Endothelial cell of umbilical vein (primary cell): ENCODE data around the gene CDH15. TPM values are rescaled to one million over a fixed set of nuclear protein-coding genes. Genes with fewer than 3 reads are reported as not detected.
"Not testable (repeated sequence)": the region's sequence is repeated elsewhere in the genome, so short reads cannot be mapped to it uniquely, and the experiment has no call there.

Experiments
- BruUV-seq: library from RNA; stranded (reverse); fragments of 400-500 nt; replicated peaks from 2 replicates; lab custom pipeline; 2021; lab: Mats Ljungman, UMichigan
- CTCF ChIA-PET: fragments of 300-600, 350-600 bp; sonication (Branson Sonifier 250); formaldehyde crosslinking; loops from one replicate; lab custom pipeline; 2021; ENCODE audit warnings: antibody characterized with exemption, inconsistent platforms; lab: Charles Lee
- POLR2A ChIA-PET: fragments of 300-600, 350-600 bp; sonication (Branson Sonifier 250); formaldehyde crosslinking; loops from one replicate; lab custom pipeline; 2021; ENCODE audit warnings: antibody characterized with exemption, inconsistent platforms; lab: Charles Lee
- DNase-seq: peaks from one replicate; pipeline ENCODE4 v3.0.0-alpha.2; 2011; ENCODE audit warnings: low read depth, low spot score
- FAIRE-seq: peaks from 2 replicates; lab custom pipeline; 2011; peaks lifted over from hg19 to GRCh38; lab: Jason Lieb, UNC
- H2AFZ ChIP-seq: 2 replicates; pipeline ENCODE4 v1.6.0; 2012; ENCODE audit warnings: low read depth, low read length, control low read depth, inconsistent platforms
- H3K27ac ChIP-seq: 2 replicates; pipeline ENCODE4 v1.5.1; 2011; ENCODE audit warnings: low read depth, mild to moderate bottlenecking, control low read depth, low read length, moderate library complexity; ENCODE audit not compliant: insufficient read depth
- H3K27me3 ChIP-seq, 2 experiments: 2 replicates each; pipeline versions ENCODE4 v1.6.0 to v1.6.1; 2011; ENCODE audit warnings: low read length in 2 of 2, mixed read lengths in 1 of 2; ENCODE audit not compliant: control insufficient read depth in 2 of 2, insufficient read depth in 2 of 2
- H3K36me3 ChIP-seq, 2 experiments: 2 replicates in 1 of 2; 3 replicates in 1 of 2; pipeline ENCODE4 v1.5.1; 2011; ENCODE audit warnings: low read length in 2 of 2, mild to moderate bottlenecking in 1 of 2, moderate library complexity in 1 of 2; ENCODE audit not compliant: control insufficient read depth in 2 of 2, insufficient read depth in 2 of 2; ENCODE audit errors: extremely low read depth in 1 of 2
- H3K4me1 ChIP-seq: 3 replicates; pipeline ENCODE4 v1.5.1; 2011; ENCODE audit warnings: mild to moderate bottlenecking, low read length; ENCODE audit not compliant: control insufficient read depth, insufficient read depth; ENCODE audit errors: extremely low read depth
- H3K4me2 ChIP-seq: 2 replicates; pipeline ENCODE4 v1.6.1; 2011; ENCODE audit warnings: low read length, control low read depth, mixed read lengths; ENCODE audit not compliant: insufficient read depth
- H3K4me3 ChIP-seq, 3 experiments: fragments of 200-600 bp in 1 of 3; sonication (generic), shearing (Covaris generic) in 1 of 3; replicated peaks in 1 of 3; 2 replicates each; pipeline ENCODE4 v1.5.1; 2011 to 2016; ENCODE audit warnings: control low read depth in 3 of 3, low read length in 3 of 3, mild to moderate bottlenecking in 2 of 3, inconsistent platforms in 1 of 3, low read depth in 1 of 3, moderate library complexity in 1 of 3; ENCODE audit not compliant: insufficient read depth in 1 of 3
- H3K79me2 ChIP-seq: 2 replicates; pipeline ENCODE4 v1.6.0; 2012; ENCODE audit warnings: low read length, inconsistent platforms; ENCODE audit not compliant: control insufficient read depth, insufficient read depth
- H3K9ac ChIP-seq: replicated peaks from 2 replicates; pipeline ENCODE3; 2011; ENCODE audit warnings: low read length, control low read depth; ENCODE audit not compliant: insufficient read depth; ENCODE audit errors: extremely low read depth
- H3K9me1 ChIP-seq: replicated peaks from 3 replicates; pipeline ENCODE4 v1.6.0; 2011; ENCODE audit warnings: mild to moderate bottlenecking, low read length; ENCODE audit not compliant: control insufficient read depth, insufficient read depth; ENCODE audit errors: extremely low read depth
- H3K9me3 ChIP-seq: replicated peaks from 2 replicates; pipeline ENCODE4 v1.5.1; 2012; ENCODE audit warnings: low read length, inconsistent platforms; ENCODE audit not compliant: control insufficient read depth, insufficient read depth
- H4K20me1 ChIP-seq: replicated peaks from 2 replicates; pipeline ENCODE3; 2011; ENCODE audit warnings: mild to moderate bottlenecking, low read length; ENCODE audit not compliant: control insufficient read depth, insufficient read depth; ENCODE audit errors: extremely low read depth
- EZH2 ChIP-seq: IDR thresholded peaks from 2 replicates; pipeline ENCODE4 v1.6.1; 2012; ENCODE audit warnings: borderline replicate concordance, low read depth, mild to moderate bottlenecking, moderate library complexity, low read length, inconsistent platforms; ENCODE audit not compliant: severe bottlenecking
- FOS ChIP-seq: IDR thresholded peaks from 2 replicates; pipeline ENCODE4 v1.6.1; 2011; ENCODE audit warnings: mild to moderate bottlenecking, low read length, moderate library complexity, borderline replicate concordance; ENCODE audit not compliant: insufficient read depth
- GATA2 ChIP-seq: IDR thresholded peaks from 2 replicates; pipeline ENCODE4 v1.7.0; 2011; ENCODE audit warnings: low read depth, mild to moderate bottlenecking, moderate library complexity, mixed read lengths, low read length; ENCODE audit not compliant: insufficient read length, insufficient read depth
- JUN ChIP-seq: IDR thresholded peaks from 2 replicates; pipeline ENCODE4 v1.6.1; 2011; ENCODE audit warnings: borderline replicate concordance, low read depth; ENCODE audit not compliant: insufficient read length, insufficient read depth
- MYC ChIP-seq: IDR thresholded peaks from one replicate; pipeline ENCODE4 v1.6.1; 2011; ENCODE audit warnings: mild to moderate bottlenecking, low read depth, low read length
- POLR2A ChIP-seq: IDR thresholded peaks from 2 replicates; pipeline ENCODE4 v1.6.1; 2012; ENCODE audit warnings: low read depth, mild to moderate bottlenecking, control low read depth, low read length
- POLR2AphosphoS5 ChIP-seq: IDR thresholded peaks from 2 replicates; pipeline ENCODE4 v1.6.1; 2012; ENCODE audit warnings: low read depth, mild to moderate bottlenecking, control low read depth, low read length, moderate library complexity; ENCODE audit not compliant: insufficient read depth
- dilution Hi-C: fragments of 300-500 bp; cut with MboI; formaldehyde crosslinking; loops from one replicate; pipeline ENCODE4 v1.15.0; 2019; ENCODE audit warnings: low sequenced_read_pairs; ENCODE audit not compliant: extremely low pct_ligation_motif_present
- intact Hi-C: fragments of 100-400 bp; cut with micrococcal nuclease; formaldehyde crosslinking; loops from one replicate; pipeline ENCODE4 v1.10.0; 2022
- polyA plus RNA-seq, 4 experiments: library from polyadenylated mRNA; depleted of rRNA in 3 of 4; stranded (reverse) in 3 of 4; unstranded in 1 of 4; fragments of >200 nt; gene quantifications; 2 replicates each; pipeline versions ENCODE4 v1.2.1 to v1.2.3, GENCODE V29; 2011 to 2012; ENCODE audit warnings: missing spikeins in 1 of 4
- total RNA-seq: library from RNA; stranded (reverse); gene quantifications from 2 replicates; pipeline ENCODE4 v1.2.3, GENCODE V29; 2021
- TF ChIP-seq, protein P1 (sequence below): IDR thresholded peaks from 2 replicates; pipeline ENCODE4 v1.6.1; 2011; ENCODE audit not compliant: insufficient read depth, insufficient read length
- TF ChIP-seq, protein P2 (sequence below), 2 donors: IDR thresholded peaks; 1 replicate in 1 of 2; 2 replicates in 1 of 2; pipeline ENCODE4 v1.5.1; 2011; ENCODE audit warnings: low read length in 2 of 2, mild to moderate bottlenecking in 2 of 2, moderate library complexity in 2 of 2, control low read depth in 1 of 2, inconsistent platforms in 1 of 2, low read depth in 1 of 2; ENCODE audit not compliant: insufficient read depth in 1 of 2; ENCODE audit errors: extremely low read depth in 1 of 2

CDH15 gene
- total and polyA plus RNA-seq, 2 donors (not counting 3 experiments of a cell fraction or from before 2014, with no cell fraction given) = 0.44 TPM; not detected in 1

DNA sequence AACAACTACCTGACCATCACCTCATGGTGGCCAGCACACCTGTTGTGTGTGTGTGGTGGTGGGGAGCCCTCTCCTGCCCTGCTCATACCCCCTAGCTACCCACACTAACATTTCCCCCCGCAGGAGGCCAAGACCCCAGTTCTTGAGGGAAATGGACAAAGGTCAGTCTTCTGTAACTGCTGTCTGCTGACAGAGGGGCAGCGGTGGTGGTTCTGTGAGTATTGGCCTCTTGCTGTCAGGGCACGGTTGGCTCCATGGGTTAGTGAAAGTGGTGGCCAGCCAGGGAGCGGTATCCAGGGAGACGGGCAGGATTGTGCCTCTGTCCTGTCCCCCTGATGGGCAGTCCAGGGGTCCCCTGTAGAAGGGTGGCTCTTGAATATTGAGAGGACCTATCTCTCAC, 72.1 kb downstream of the CDH15 start:
- Histone ChIP-seq H3K36me3 (no peaks in the 10 kb centered on the region), H3K79me2 (no peaks in the 10 kb centered on the region), H3K4me1 (peaks cover 5% of the 10 kb centered on the region), H3K27me3 (no peaks in the 10 kb centered on the region), H3K9me3 (no peaks in the 10 kb centered on the region), H3K9me1 (no peaks in the 10 kb centered on the region), H4K20me1 (no peaks in the 10 kb centered on the region), H3K4me2 (no peak overlapping the region), H3K9ac (no peak overlapping the region), H3K27ac (no peak overlapping the region), H3K4me3 (no peak overlapping the region), H2AFZ (no peak overlapping the region)
- dilution Hi-C loops (no loop called here), intact Hi-C loops (no loop called here)
- CTCF ChIA-PET = no interaction called here
- no TSS peak for BruUV-seq
- TF ChIP-seq, protein P1, sequence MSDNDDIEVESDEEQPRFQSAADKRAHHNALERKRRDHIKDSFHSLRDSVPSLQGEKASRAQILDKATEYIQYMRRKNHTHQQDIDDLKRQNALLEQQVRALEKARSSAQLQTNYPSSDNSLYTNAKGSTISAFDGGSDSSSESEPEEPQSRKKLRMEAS = no peak
- TF ChIP-seq GATA2 (no peak), POLR2A (no peak), FOS (no peak), EZH2 (no peak), MYC (no peak), JUN (no peak), POLR2AphosphoS5 (no peak)
- TF ChIP-seq, protein P2, sequence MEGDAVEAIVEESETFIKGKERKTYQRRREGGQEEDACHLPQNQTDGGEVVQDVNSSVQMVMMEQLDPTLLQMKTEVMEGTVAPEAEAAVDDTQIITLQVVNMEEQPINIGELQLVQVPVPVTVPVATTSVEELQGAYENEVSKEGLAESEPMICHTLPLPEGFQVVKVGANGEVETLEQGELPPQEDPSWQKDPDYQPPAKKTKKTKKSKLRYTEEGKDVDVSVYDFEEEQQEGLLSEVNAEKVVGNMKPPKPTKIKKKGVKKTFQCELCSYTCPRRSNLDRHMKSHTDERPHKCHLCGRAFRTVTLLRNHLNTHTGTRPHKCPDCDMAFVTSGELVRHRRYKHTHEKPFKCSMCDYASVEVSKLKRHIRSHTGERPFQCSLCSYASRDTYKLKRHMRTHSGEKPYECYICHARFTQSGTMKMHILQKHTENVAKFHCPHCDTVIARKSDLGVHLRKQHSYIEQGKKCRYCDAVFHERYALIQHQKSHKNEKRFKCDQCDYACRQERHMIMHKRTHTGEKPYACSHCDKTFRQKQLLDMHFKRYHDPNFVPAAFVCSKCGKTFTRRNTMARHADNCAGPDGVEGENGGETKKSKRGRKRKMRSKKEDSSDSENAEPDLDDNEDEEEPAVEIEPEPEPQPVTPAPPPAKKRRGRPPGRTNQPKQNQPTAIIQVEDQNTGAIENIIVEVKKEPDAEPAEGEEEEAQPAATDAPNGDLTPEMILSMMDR (IDR thresholded peaks at IDR 0.05; ENCODE audit: extremely low read depth in 1 of 2, insufficient read depth in 1 of 2, low read depth in 1 of 2, low read length in 2 of 2) = no peak
- DNase-seq (no peak), FAIRE-seq (no peak)
- POLR2A ChIA-PET = no interaction called here

DNA sequence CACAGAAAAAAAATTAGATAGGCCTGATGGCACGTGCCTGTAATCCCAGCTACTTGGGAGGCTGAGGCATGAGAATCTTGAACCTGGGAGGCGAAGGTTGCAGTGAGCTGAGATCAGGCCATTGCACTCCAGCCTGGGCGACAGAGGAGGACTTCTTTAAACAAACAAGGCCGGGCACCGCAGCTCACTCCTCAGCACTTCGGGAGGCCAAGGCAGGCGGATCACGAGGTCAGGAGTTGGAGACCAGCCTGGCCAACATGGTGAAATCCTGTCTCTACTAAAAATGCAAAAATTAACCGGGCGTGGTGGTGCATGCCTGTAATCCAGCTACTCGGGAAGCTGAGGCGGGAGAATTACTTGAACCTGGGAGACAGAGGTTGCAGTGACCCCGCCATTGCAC, 72.7 kb downstream of the CDH15 start:
- CTCF ChIA-PET, intact Hi-C loops, H2AFZ ChIP-seq, DNase-seq, H3K9me3 ChIP-seq, H3K9me1 ChIP-seq, H3K4me2 ChIP-seq, H3K36me3 ChIP-seq, FAIRE-seq, H3K4me3 ChIP-seq, H3K4me1 ChIP-seq, H4K20me1 ChIP-seq, POLR2A ChIA-PET, H3K27me3 ChIP-seq, H3K9ac ChIP-seq, H3K79me2 ChIP-seq, H3K27ac ChIP-seq, BruUV-seq, dilution Hi-C loops: not testable (repeated sequence)
